CD1c-positive myeloid dendritic cell (primary cell): ENCODE data around the gene SIRT7.

ENCODE experiments used
- DNase-seq: peaks from one replicate; pipeline ENCODE4 v3.0.0-alpha.2; 2016; ENCODE audit errors: extremely low spot score

SIRT7 gene

GRCh38 chr17:81865358-81865732, 52.6 kb downstream of the SIRT7 start:
- no peak for DNase-seq

- no peak for DNase-seq
Observed at GRCh38 chr17:81863833-81864768, 53.9 kb downstream of the SIRT7 start.

- no peak for DNase-seq
Observed at GRCh38 chr17:81863123-81863675, 54.8 kb downstream of the SIRT7 start.
